GM19467 (cell line): Measurements from ENCODE around the gene PCGF1.

Experiments used
- ATAC-seq: cut with Tn5 transposase; IDR thresholded peaks from one replicate; pipeline ENCODE4 v1.9.1; 2021; ENCODE audit warnings: mild to moderate bottlenecking, moderate library complexity; ENCODE audit not compliant: unreplicated experiment

The PCGF1 gene

GRCh38 chr2:74515981-74516633, 8.6 kb upstream of the PCGF1 start:
- peak; percentile 61 for ATAC-seq

- no peak for ATAC-seq
These were observed 7.9 kb upstream of the PCGF1 start for GRCh38 chr2:74515271-74515980.

GRCh38 chr2:74514368-74515270, 7.1 kb upstream of the PCGF1 start, which contains the start of gene TLX2:
Gene TLX2 (plus strand): TSS chr2:74514450. CDS start chr2:74514807, 357 bp downstream.
- ATAC-seq: no peak

- no peak for ATAC-seq
These were observed 6.3 kb upstream of the PCGF1 start for GRCh38 chr2:74513605-74514367.

GRCh38 chr2:74512744-74513604, 5.5 kb upstream of the PCGF1 start:
- no peak for ATAC-seq

- no peak for ATAC-seq
These were observed 3.9 kb upstream of the PCGF1 start for GRCh38 chr2:74511104-74511989.

- ATAC-seq: no peak
These were observed 2.8 kb upstream of the PCGF1 start for GRCh38 chr2:74510272-74510671.

- ATAC-seq: peak; percentile 3
These were observed 528 bp upstream of the PCGF1 start for GRCh38 chr2:74507926-74508520.

- no peak for ATAC-seq
These were observed 1.8 kb downstream of the PCGF1 start for GRCh38 chr2:74505448-74506246.

- no peak for ATAC-seq
These were observed 2.9 kb downstream of the PCGF1 start for GRCh38 chr2:74504591-74504990.

GRCh38 chr2:74503506-74504475, 3.7 kb downstream of the PCGF1 start:
- ATAC-seq: no peak

GRCh38 chr2:74502720-74503505, 4.6 kb downstream of the PCGF1 start:
- ATAC-seq: peak; percentile 30

- ATAC-seq: no peak
These were observed 5.3 kb downstream of the PCGF1 start for GRCh38 chr2:74502147-74502719.

- no peak for ATAC-seq
These were observed 6.0 kb downstream of the PCGF1 start for GRCh38 chr2:74501335-74502071.

GRCh38 chr2:74500578-74500946, 6.9 kb downstream of the PCGF1 start:
- ATAC-seq: no peak
